GM20000 (cell line): Measurements from ENCODE around the gene PHIP.

Experiments
- DNase-seq: peaks from one replicate; pipeline ENCODE4 v3.0.0; 2012; ENCODE audit warnings: low spot score
- TF ChIP-seq, protein P1 (sequence below): IDR thresholded peaks from 2 replicates; pipeline ENCODE4 v1.5.1; 2012; ENCODE audit warnings: mild to moderate bottlenecking, control low read depth; ENCODE audit errors: extremely low read depth, missing control alignments

Gene PHIP

DNA sequence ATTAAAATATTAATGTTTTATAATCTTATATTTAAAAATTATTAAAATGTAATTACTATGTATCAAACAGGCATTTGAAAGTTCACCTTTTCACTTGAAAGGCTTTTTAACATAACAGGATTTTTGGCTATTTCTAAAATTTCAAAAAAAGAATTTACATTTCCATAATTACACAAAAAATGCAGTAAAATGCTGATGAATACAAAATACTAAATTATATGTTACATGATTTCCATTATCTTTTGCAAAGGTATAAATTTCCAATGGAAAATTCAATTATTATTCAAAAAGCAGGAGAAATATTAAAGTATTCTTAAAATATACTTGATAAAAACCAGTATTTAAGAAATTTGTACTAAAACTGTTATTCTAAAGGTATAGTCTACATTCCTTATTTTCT, 66.1 kb downstream of the PHIP start:
- DNase-seq, result no peak
- TF ChIP-seq, protein P1, sequence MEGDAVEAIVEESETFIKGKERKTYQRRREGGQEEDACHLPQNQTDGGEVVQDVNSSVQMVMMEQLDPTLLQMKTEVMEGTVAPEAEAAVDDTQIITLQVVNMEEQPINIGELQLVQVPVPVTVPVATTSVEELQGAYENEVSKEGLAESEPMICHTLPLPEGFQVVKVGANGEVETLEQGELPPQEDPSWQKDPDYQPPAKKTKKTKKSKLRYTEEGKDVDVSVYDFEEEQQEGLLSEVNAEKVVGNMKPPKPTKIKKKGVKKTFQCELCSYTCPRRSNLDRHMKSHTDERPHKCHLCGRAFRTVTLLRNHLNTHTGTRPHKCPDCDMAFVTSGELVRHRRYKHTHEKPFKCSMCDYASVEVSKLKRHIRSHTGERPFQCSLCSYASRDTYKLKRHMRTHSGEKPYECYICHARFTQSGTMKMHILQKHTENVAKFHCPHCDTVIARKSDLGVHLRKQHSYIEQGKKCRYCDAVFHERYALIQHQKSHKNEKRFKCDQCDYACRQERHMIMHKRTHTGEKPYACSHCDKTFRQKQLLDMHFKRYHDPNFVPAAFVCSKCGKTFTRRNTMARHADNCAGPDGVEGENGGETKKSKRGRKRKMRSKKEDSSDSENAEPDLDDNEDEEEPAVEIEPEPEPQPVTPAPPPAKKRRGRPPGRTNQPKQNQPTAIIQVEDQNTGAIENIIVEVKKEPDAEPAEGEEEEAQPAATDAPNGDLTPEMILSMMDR, result no peak

DNA sequence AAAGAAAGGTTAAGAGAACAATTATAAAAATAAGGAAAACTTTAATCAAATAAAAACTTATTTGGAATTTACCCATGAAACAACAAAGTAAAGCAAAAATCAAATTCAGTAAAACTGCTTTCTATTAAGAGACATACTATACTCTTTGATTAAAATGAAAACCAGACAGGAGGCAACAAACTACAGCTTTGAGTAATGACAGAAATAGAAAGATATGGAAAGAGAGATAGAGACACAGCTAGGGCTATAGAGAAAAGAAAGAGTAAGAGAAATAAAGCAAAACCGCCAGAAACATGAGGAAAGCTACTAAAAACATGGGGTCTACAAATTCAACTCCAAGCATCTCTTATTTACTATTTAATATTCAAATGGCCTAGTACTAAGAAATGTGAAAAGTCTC, 67.6 kb downstream of the PHIP start:
- DNase-seq, result no peak
- TF ChIP-seq, protein P1, result no peak

DNA sequence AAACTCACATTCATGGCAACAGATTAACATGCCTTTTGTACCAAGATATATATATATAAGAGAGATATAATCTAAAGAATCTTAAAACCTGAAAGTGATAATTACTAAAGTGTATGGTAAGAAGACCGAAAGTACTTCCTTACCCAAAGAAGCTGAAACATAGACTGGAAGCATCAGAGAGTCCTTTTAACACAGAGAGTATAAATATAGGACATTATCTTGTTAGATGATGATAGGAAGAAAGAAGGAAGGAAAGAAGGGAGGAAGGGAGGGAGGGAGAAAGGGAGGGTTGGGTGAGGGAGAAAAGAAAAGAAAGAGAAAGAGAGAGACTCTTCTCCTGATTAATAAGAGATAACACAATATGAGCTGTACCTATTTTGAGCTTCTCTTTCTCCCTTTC, 68.2 kb downstream of the PHIP start:
- TF ChIP-seq, protein P1, result no peak
- DNase-seq, result no peak

DNA sequence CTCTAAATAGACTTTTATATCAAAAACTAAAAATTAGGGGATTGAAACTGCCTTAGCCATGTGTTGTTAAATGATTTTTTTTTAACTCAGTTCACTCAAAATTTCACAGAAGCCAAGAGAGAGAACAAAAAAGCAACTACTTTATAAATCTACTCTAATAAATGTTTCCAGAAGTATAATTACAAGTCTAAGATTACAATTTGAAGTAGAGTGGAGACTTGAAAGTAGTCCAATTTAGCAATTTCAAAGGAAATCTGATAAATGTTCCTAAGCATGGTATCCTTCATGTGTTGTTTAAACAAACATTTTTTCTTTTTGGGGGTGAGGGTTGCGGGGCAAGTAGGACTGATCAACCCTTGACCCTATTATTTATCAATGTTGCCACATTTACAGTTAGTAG, 72.6 kb downstream of the PHIP start:
- TF ChIP-seq, protein P1, result no peak

DNA sequence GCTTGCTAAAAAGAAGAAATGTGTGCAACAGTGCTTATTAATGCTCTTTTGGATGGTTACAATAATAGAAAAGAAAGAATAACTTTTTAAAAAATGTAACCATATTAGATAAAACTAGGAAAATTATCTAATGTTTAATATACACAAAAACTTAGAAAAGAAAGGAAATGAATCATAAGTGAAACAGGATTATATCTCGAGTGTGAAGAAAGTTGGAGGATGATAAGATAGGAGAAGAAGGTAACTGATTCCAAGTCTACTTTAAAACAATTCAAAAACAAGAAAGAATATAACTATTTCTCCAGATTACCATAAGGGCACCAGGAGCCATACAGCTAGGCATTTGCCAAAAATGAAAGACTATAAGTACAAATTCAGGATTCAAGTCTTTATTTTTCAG, 73.0 kb downstream of the PHIP start:
- no peak for DNase-seq
- TF ChIP-seq, protein P1, result no peak

More for the DNA sequence above, 72.6 kb downstream of the PHIP start:
- no peak for DNase-seq

DNA sequence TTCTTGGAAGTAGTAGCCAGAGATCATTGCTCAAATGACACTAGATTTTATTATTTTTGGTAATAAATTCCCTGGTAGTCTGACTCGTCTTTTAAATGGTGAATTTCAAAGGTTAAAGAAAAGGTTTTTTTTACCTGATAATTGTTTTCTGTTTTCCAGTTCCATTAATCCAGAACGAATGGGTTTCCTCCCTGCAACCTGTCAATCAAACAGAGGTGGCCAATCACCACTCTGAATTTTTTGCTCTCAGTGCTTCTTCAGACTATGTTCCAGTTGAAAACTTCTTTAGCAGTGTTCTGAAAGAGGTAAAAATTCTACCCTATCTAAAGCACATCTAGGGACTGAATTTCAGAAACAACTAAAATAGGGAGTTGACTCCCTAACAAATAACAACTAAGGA, 73.8 kb downstream of the PHIP start:
- no peak for DNase-seq
- TF ChIP-seq, protein P1, result no peak

DNA sequence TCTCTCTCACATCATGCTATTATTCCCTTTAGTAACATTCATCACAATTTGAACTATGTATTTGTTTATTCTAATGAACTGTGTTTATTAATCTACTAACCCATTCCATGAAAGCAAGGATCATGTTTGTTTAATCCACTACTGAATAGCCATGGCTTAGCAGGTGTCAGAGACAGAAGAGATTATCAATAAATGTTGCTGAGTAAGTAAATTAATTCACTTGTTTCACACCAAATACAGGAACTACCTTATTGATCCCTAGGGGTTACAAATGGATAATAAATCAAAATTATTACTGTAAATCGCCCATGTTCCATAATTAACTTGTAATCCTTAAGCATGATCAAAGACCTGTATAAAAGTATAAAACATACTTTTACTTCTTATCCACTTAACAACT, 76.6 kb downstream of the PHIP start:
- no peak for DNase-seq
- TF ChIP-seq, protein P1, result no peak
